GM18499 (cell line): ENCODE data around the gene MOGAT2.

ENCODE experiments used
- ATAC-seq: cut with Tn5 transposase; IDR thresholded peaks from one replicate; pipeline ENCODE4 v1.9.1; 2021; ENCODE audit warnings: moderate number of reproducible peaks; ENCODE audit not compliant: insufficient read depth, unreplicated experiment

MOGAT2 gene

GRCh38 chr11:75775056-75775455, 57.4 kb downstream of the MOGAT2 start:
- ATAC-seq, result no peak

GRCh38 chr11:75776546-75776945, 58.9 kb downstream of the MOGAT2 start:
- ATAC-seq, result no peak

- ATAC-seq, result no peak
Observed at GRCh38 chr11:75777461-75778110, 59.9 kb downstream of the MOGAT2 start.

GRCh38 chr11:75778962-75779361, 61.3 kb downstream of the MOGAT2 start:
- ATAC-seq, result no peak

- no peak for ATAC-seq
Observed at GRCh38 chr11:75779960-75780359, 62.3 kb downstream of the MOGAT2 start.

- ATAC-seq, result no peak
Observed at GRCh38 chr11:75780888-75781287, 63.2 kb downstream of the MOGAT2 start.

GRCh38 chr11:75781296-75781695, 63.7 kb downstream of the MOGAT2 start:
- ATAC-seq, result no peak

GRCh38 chr11:75781831-75782230, 64.2 kb downstream of the MOGAT2 start:
- no peak for ATAC-seq
